Measurements from ENCODE around the gene SYTL2.
"Not testable (repeated sequence)": the region's sequence is repeated elsewhere in the genome, so short reads cannot be mapped to it uniquely, and the experiment has no call there.

Gene SYTL2

GRCh38 chr11:85848556-85848955 is 37.6 kb upstream of the SYTL2 start:
- no peak overlapping the region for H3K4me3 Mint-ChIP-seq
- peaks cover 22% of the 10 kb centered on the region for H3K9me3 Mint-ChIP-seq
- peaks cover 3% of the 10 kb centered on the region for H3K27me3 Mint-ChIP-seq (ENCODE audit: low read depth)
- no peak for TF ChIP-seq CTCF (IDR thresholded peaks at IDR 0.05; ENCODE audit: unreplicated experiment in 3 of 3)
- H3K4me1 Mint-ChIP-seq: no peaks in the 10 kb centered on the region
- H3K36me3 Mint-ChIP-seq (ENCODE audit: low read depth): peaks cover 14% of the 10 kb centered on the region
- no peak overlapping the region for H3K27ac Mint-ChIP-seq

DNA sequence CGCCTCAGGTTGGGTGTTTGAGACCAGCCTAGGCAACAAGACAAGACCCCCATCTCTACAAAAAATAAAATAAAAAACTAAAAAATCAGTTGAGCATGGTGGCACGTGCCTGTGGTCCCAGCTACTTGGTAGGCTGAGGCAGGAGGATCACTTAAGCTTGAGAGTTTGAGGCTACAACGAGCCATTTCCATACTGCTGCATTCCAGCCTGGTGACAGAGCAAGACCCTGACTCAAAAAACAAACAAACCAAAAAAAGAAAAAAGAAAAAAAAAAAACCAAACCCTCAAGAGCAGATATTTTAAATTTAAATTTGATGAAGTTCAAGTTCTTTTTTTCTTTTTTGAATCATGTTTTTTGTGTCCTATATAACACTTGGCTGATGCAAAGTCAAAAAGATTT is 37.1 kb upstream of the SYTL2 start:
- peaks cover 14% of the 10 kb centered on the region for H3K36me3 Mint-ChIP-seq (ENCODE audit: low read depth)
- peaks cover 22% of the 10 kb centered on the region for H3K9me3 Mint-ChIP-seq
- H3K27me3 Mint-ChIP-seq (ENCODE audit: low read depth): peaks cover 3% of the 10 kb centered on the region
- no peaks in the 10 kb centered on the region for H3K4me1 Mint-ChIP-seq
- no peak overlapping the region for H3K27ac Mint-ChIP-seq
- no peak overlapping the region for H3K4me3 Mint-ChIP-seq
- TF ChIP-seq CTCF (IDR thresholded peaks at IDR 0.05; ENCODE audit: unreplicated experiment in 3 of 3): no peak

DNA sequence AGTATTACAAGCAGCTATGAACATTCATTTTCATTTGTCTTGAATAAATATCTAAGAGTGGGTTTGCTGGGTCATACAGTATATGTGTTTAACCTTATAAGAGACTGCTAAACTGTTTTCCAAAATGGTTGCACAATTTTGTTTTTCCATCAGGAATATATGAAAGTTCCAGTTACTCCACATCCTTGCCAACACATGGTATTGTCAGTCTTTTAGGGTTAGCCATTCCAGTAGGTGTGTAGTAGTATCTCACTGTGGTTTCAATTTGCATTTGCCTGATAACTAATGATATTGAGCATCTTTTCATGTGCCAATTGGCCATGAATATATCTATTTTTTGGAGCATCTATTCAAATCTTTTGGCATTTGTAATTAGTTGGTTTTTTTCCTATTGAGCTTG is 36.5 kb upstream of the SYTL2 start:
- H3K27me3 Mint-ChIP-seq (ENCODE audit: low read depth): peaks cover 3% of the 10 kb centered on the region
- H3K27ac Mint-ChIP-seq: no peak overlapping the region
- no peak for TF ChIP-seq CTCF (IDR thresholded peaks at IDR 0.05; ENCODE audit: unreplicated experiment in 3 of 3)
- no peak overlapping the region for H3K4me3 Mint-ChIP-seq
- peaks cover 22% of the 10 kb centered on the region for H3K9me3 Mint-ChIP-seq
- no peaks in the 10 kb centered on the region for H3K4me1 Mint-ChIP-seq
- H3K36me3 Mint-ChIP-seq (ENCODE audit: low read depth): peaks cover 14% of the 10 kb centered on the region

GRCh38 chr11:85845124-85845631 is 34.2 kb upstream of the SYTL2 start:
- peaks cover 3% of the 10 kb centered on the region for H3K27me3 Mint-ChIP-seq (ENCODE audit: low read depth)
- H3K4me3 Mint-ChIP-seq: no peak overlapping the region
- H3K4me1 Mint-ChIP-seq: no peaks in the 10 kb centered on the region
- peaks cover 15% of the 10 kb centered on the region for H3K9me3 Mint-ChIP-seq
- H3K36me3 Mint-ChIP-seq (ENCODE audit: low read depth): peaks cover 7% of the 10 kb centered on the region
- TF ChIP-seq CTCF (IDR thresholded peaks at IDR 0.05; ENCODE audit: unreplicated experiment in 3 of 3): no peak
- no peak overlapping the region for H3K27ac Mint-ChIP-seq

GRCh38 chr11:85844439-85845123 is 33.6 kb upstream of the SYTL2 start:
- peaks cover 13% of the 10 kb centered on the region for H3K9me3 Mint-ChIP-seq
- no peak overlapping the region for H3K27ac Mint-ChIP-seq
- H3K4me3 Mint-ChIP-seq: no peak overlapping the region
- H3K4me1 Mint-ChIP-seq: no peaks in the 10 kb centered on the region
- peaks cover 5% of the 10 kb centered on the region for H3K36me3 Mint-ChIP-seq (ENCODE audit: low read depth)
- peaks cover 3% of the 10 kb centered on the region for H3K27me3 Mint-ChIP-seq (ENCODE audit: low read depth)
- TF ChIP-seq CTCF (IDR thresholded peaks at IDR 0.05; ENCODE audit: unreplicated experiment in 3 of 3): no peak

- no peak for TF ChIP-seq CTCF (IDR thresholded peaks at IDR 0.05; ENCODE audit: unreplicated experiment in 3 of 3)
- H3K4me1 Mint-ChIP-seq: no peaks in the 10 kb centered on the region
- peaks cover 5% of the 10 kb centered on the region for H3K36me3 Mint-ChIP-seq (ENCODE audit: low read depth)
- H3K9me3 Mint-ChIP-seq: peaks cover 16% of the 10 kb centered on the region
- peaks cover 3% of the 10 kb centered on the region for H3K27me3 Mint-ChIP-seq (ENCODE audit: low read depth)
- H3K4me3 Mint-ChIP-seq: no peak overlapping the region
- H3K27ac Mint-ChIP-seq: no peak overlapping the region
Measured at GRCh38 chr11:85843929-85844328, 33.0 kb upstream of the SYTL2 start.

DNA sequence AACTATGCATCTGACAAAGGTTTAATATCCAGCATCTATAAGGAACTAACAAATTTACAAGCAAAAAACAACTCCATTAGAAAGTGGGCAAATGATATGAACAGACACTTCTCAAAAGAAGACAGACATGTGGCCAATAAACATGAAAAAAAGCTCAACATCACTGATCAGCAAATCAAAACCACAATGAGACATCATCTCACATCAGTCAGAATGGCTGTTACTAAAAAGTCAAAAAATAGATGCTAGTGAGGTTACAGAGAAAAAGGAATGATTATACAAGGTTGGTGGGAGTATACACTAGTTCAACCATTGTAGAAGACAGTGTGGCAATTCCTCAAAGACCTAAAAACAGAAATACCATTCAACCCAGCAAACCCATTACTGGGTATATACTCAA is 30.0 kb upstream of the SYTL2 start:
- H3K4me3 Mint-ChIP-seq; H3K27ac Mint-ChIP-seq; H3K27me3 Mint-ChIP-seq (ENCODE audit: low read depth); H3K4me1 Mint-ChIP-seq; H3K36me3 Mint-ChIP-seq (ENCODE audit: low read depth): not testable (repeated sequence)
- peaks cover 11% of the 10 kb centered on the region for H3K9me3 Mint-ChIP-seq

Data from nephron (organoid).